HG03457 (cell line): Measurements from ENCODE around the gene CEL.
"Not testable (repeated sequence)": the region's sequence is repeated elsewhere in the genome, so short reads cannot be mapped to it uniquely, and the experiment has no call there.

Experiments used
- ATAC-seq: cut with Tn5 transposase; IDR thresholded peaks from one replicate; pipeline ENCODE4 v1.9.1; 2021; ENCODE audit warnings: moderate number of reproducible peaks; ENCODE audit not compliant: unreplicated experiment

Gene CEL

GRCh38 chr9:133080786-133081779 lies 19.3 kb downstream of the CEL start:
- ATAC-seq: not testable (repeated sequence)

DNA sequence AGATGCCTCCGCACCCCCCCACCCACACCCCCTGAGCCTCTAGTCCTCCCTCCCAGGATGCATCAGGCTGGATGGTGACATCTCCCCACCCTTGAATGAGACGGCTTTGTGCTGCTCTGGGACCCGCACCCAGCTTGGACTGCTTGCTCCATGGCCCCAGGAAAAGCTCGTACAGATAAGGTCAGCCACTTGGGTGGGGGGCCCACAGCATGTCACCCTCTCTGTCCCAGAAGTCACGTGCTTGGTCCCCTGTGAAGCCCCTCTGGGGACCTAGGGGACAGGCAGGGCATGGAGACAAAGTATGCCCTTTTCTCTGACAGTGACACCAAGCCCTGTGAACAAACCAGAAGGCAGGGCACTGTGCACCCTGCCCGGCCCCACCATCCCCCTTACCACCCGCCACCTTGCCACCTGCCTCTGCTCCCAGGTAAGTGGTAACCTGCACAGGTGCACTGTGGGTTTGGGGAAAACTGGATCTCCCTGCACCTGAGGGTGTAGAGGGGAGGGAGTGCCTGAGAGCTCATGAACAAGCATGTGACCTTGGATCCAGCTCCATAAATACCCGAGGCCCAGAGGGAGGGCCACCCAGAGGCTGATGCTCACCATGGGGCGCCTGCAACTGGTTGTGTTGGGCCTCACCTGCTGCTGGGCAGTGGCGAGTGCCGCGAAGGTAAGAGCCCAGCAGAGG lies 20.3 kb downstream of the CEL start:
- ATAC-seq: not testable (repeated sequence)

- not testable (repeated sequence) for ATAC-seq
Observed at GRCh38 chr9:133083688-133084087, 21.9 kb downstream of the CEL start.

- ATAC-seq: not testable (repeated sequence)
Observed at GRCh38 chr9:133086212-133086860, 24.6 kb downstream of the CEL start.

DNA sequence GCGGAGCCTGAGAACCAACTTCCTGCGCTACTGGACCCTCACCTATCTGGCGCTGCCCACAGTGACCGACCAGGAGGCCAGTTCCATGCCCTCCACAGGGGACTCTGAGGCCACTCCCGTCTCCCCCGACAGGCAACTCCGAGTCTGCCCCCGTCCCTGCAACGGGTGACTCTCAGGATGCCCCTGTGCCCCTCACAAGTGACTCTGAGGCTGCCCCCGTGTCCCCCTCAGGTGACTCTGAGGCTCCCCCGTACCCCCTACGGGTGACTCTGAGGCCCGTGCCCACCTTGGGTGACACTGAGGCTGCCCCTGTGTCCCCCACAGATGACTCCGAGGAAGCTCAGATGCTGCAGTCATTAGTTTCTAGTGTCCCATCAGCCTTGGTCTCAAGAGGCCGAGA lies 25.1 kb downstream of the CEL start:
- ATAC-seq: no peak

DNA sequence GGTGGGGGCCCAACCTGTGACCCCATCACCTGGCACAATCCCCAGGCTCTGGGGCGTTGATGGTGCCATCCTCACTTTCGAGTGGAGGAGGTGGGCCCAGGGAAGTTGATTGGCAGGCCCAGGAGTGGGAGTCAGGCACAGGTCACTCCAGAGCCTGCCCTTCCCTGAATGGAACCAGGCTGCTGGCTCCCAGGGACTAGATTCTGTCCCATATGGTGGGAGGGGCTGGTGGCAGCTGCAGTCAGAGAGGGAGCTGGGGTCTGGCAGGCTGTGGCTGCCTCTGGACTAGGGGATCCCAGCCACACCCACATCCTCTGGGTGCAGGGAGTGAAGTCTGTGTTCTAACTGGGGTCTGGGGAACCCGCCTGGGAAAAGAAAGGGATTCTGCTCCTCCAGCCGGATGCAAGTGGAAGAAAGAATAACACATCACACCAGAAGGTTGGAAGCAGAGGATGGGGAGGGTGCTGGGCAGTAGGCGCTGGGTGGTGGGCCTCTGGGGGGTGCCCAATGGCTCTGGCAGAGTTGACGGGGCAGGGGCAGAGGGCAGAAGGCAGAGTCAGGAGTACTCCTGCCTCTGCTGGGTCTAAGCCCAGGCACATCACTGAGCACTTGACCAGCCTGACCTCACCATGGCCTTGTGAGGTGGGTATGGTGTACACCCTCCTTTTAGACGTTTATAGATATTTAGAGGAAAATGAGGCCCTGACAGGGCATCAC lies 25.8 kb downstream of the CEL start:
- ATAC-seq: no peak

- no peak for ATAC-seq
Observed at GRCh38 chr9:133088146-133088750, 26.5 kb downstream of the CEL start.

DNA sequence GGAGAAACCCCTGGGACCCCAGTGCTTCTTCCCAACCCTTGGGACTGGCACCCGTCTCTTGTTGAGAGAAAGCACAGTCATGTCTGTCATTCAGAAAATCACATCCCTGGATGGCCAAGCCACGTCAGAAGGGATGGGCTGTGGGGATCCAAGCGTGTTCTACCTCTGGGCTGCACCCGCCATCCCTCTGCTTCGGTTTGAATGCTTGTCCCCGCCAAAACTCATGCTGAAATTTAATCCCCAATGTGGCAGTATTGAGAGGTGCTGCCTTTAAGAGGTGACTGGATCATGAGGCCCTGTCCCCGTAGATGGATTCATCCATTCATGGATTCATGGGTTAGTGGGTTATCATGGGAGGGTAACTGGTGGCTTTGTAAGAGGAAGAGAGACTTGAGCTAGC lies 27.0 kb downstream of the CEL start:
- no peak for ATAC-seq

DNA sequence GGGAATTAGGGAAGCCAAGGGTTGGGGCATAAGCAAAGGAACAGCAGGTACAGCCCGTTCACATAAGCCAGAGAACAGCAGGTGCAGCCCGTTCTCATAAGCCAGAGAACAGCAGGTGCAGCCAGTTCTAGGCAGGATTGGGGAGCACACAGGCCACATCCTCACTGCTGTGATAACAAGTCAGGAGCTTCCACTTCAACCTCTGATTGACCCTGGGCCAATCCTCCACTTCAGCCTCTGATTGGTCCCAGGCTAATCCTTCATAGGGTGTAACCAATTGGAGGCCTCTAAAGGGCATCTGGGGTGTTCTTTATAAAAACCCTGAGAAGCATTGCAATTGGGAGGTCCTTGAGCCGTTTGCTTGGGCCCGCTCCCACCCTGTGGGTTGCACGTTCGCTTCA lies 27.5 kb downstream of the CEL start:
- ATAC-seq: no peak

DNA sequence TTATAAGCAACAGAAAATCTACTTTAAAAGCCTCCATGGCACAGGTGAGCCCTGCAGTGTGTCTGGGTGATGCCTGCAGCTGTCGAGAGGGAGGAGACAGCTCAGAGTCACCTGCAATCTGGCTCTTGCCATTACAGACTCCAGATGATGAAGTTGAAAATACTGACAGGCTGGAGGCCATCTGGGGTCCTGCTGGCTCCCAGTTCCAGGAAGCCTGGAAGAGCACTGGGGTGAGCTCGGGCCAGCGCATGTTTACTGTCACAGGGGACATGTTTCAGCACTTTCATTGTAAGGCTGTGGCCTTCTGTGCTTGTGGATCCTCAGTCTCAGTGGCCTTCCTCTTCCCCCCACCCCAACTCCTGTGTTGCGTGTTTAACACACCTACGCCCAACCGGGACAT lies 28.4 kb downstream of the CEL start:
- no peak for ATAC-seq

DNA sequence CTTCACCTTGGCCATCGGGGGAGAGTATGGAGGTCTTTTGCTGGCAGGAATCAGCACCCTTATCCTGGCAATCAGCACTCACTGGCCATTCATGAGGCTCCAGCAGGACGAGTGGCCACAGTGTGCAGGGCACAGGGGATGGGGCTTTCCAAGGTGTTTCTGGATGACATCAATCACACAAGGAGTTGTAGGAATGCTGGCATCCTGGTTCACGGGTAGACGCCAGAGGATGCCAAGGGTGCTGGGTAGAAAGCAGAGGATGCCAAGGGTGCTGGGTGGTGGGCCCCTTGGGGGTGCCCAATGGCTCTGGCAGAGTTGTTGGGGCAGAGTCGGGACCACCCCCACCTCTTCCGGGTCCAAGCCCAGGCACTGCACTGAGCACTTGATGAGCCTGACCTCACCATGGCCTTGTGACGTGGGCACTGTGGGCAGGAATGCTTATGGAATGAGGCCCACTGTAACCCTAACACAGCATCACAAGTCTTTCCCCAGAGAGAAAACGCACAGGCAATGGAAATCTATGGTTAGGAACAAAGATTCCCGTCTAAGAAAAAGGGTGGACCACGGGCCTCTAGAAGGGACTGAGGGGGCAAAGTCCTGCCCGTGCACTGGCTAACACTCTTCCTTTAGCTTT lies 29.1 kb downstream of the CEL start:
- no peak for ATAC-seq

DNA sequence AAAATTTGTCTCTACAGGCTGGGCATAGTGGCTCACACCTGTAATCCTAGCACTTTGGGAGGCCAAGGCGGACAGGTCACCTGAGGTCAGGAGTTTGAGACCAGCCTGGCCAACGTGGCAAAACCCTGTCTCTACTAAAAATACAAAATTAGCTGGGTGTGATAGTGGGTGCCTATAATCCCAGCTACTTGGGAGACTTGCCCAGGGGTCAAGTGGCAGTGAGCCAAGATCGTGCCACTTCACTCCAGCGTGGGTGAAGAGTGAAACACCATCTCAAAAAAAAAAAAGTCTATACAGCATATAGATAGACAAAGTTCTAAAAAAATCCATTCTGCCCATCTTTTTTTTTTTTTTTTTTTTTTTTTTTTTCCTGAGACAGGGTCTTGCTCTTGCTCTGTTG lies 32.6 kb downstream of the CEL start:
- ATAC-seq: not testable (repeated sequence)

DNA sequence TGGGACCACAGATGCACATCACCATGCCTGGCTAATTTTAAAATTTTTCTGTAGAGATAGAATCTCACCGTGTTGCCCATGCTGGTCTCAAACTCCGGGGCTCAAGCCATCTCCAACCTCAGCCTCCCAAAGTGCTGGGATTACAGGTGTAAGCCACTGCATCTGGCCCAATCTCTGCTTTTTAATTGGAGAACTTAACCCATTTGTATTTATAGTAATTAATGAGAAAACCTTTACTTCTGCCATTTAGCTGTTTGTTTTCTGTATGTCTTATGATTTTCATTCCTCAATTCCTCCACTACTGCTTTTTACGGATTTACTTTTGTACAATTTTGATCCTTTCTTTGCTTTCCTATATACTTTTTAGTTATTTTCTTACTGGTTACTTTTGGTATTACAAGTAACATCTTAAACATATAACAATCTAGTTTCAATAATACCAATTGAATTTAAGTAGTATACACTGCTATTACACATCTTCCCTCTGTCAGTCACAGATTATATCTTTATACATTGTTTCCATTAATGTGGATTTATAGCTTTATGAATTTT lies 33.1 kb downstream of the CEL start:
- no peak for ATAC-seq

GRCh38 chr9:133098104-133098754 lies 36.4 kb downstream of the CEL start:
- no peak for ATAC-seq

DNA sequence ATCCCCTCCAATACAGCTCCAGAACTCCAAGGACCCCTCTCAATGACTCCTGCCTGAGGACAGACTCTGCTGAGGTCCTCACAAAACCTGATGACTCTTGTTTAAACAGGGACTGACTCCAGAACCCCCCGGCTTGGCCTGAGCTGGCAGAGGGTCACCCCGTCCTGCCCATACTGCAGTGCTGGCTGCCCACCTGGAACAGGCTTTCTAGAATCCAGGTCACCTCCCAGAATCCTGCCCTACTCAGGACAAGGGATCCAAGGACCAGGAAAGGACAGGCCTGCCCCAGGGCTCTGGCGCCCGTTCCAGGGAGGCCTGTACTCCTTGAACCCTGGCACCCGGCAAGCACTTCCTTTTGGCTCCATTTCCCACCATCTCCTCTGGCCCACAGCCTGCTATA lies 37.1 kb downstream of the CEL start:
- ATAC-seq: no peak

DNA sequence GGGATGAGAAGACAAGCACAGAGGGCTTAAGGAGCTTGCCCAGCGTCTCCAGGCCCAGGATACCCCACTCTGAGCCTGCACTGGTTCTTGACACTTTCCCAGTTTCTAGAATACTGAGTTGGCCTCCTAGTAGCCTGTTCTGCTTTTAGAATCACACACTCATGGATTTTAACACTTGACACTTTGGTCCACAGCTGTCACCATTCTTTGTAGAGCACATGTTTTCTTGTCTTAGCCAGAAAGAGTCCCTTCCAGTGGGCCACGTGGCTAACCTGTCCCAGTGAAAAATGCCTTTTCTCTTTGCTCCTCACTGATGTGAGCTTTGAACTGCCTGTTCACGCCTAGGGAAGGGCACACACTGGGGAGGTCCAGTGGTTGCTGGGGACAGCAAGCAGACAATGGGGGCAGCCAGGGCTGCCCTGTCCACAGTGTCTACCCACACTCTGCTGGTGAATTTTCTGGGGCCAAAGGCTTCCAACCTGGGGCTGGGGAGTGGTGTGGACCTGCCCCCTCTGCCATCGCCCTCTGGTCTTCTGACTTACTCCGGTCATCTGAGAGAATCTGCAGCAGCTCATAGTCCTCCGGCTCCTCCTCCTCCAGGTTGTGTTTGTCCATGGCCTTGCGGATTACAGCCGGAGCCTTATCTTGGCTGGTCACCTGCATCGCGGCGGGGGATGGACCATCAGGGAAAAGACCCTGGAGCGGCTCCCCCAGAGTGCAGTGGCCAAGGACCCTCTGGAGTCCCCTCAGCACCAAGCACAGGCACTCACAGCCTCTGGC lies 38.1 kb downstream of the CEL start:
- no peak for ATAC-seq

GRCh38 chr9:133100506-133101355 lies 39.0 kb downstream of the CEL start:
- no peak for ATAC-seq
